HEK293 (cell line): ENCODE results near the gene C3orf52.

Source experiments
- CTCF ChIA-PET: fragments of 350-600 bp; formaldehyde crosslinking; extraction: SDS; loops from one replicate; lab custom pipeline; 2021; ENCODE audit warnings: antibody characterized with exemption; lab: Yijun Ruan, JAX
- POLR2A ChIA-PET: fragments of 300-600 bp; formaldehyde crosslinking; extraction: SDS; loops from one replicate; lab custom pipeline; 2020; ENCODE audit warnings: antibody characterized with exemption, inconsistent platforms; lab: Yijun Ruan, JAX
- H3K27ac ChIP-seq: fragments of 200-500 bp; sonication (Bioruptor generic); 2 replicates; pipeline ENCODE4 v1.5.1; 2014; ENCODE audit warnings: low read depth, low read length, control low read depth, inconsistent platforms; ENCODE audit errors: extremely low read depth
- H3K36me3 ChIP-seq, 2 experiments: fragments of 200-500 bp in 1 of 2; sonication (Bioruptor generic) in 1 of 2; 1 replicate in 1 of 2; 2 replicates in 1 of 2; pipeline ENCODE4 v1.5.1; 2014 to 2017; ENCODE audit warnings: inconsistent platforms in 2 of 2, low read length in 2 of 2; ENCODE audit not compliant: control insufficient read depth in 2 of 2, insufficient read depth in 1 of 2
- H3K4me1 ChIP-seq: fragments of 200-500 bp; sonication (Bioruptor generic); 2 replicates; pipeline ENCODE4 v1.5.1; 2014; ENCODE audit warnings: mild to moderate bottlenecking, low read length, inconsistent platforms; ENCODE audit not compliant: control insufficient read depth, insufficient read depth
- H3K4me3 ChIP-seq: 2 replicates; pipeline ENCODE4 v1.5.1; 2011; ENCODE audit warnings: low read depth, mild to moderate bottlenecking, control low read depth, low read length, moderate library complexity
- H3K9me3 ChIP-seq: fragments of 200-500 bp; sonication (Bioruptor generic); 2 replicates; pipeline ENCODE4 v1.5.1; 2014; ENCODE audit warnings: low read depth, low read length, inconsistent platforms; ENCODE audit not compliant: control insufficient read depth, insufficient read depth
- KLF10 ChIP-seq: fragments of 450-650 bp; IDR thresholded peaks from 2 replicates; pipeline ENCODE4 v1.5.1; 2018; ENCODE audit warnings: missing biosample characterization, mild to moderate bottlenecking, missing genetic modification characterization
- MEIS1 ChIP-seq: sonication (generic); formaldehyde crosslinking; IDR thresholded peaks from 2 replicates; pipeline ENCODE4 v1.8.1; 2022; ENCODE audit warnings: missing genetic modification reagents, mild to moderate bottlenecking, borderline replicate concordance
- MYNN ChIP-seq: fragments of 450-650 bp; formaldehyde crosslinking; IDR thresholded peaks from 2 replicates; pipeline ENCODE4 v1.5.1; 2016; ENCODE audit warnings: missing biosample characterization, missing genetic modification characterization, borderline replicate concordance
- MZF1 ChIP-seq: fragments of 450-650 bp; formaldehyde crosslinking; IDR thresholded peaks from 2 replicates; pipeline ENCODE4 v1.5.1; 2017; ENCODE audit warnings: missing biosample characterization, missing genetic modification characterization, borderline replicate concordance
- OSR2 ChIP-seq: fragments of 450-650 bp; formaldehyde crosslinking; IDR thresholded peaks from 2 replicates; pipeline ENCODE4 v1.5.1; 2016; ENCODE audit warnings: missing biosample characterization, missing genetic modification characterization
- PATZ1 ChIP-seq: fragments of 450-650 bp; formaldehyde crosslinking; IDR thresholded peaks from 2 replicates; pipeline ENCODE4 v1.5.1; 2016; ENCODE audit warnings: missing biosample characterization, missing genetic modification characterization
- PRDM10 ChIP-seq: fragments of 450-650 bp; formaldehyde crosslinking; IDR thresholded peaks from 2 replicates; pipeline ENCODE4 v1.5.1; 2016; ENCODE audit warnings: missing biosample characterization, missing genetic modification characterization
- TRIM28 ChIP-seq: IDR thresholded peaks from 2 replicates; pipeline ENCODE4 v1.6.1; 2011; ENCODE audit warnings: low read length, control low read depth, borderline replicate concordance
- ZBTB20 ChIP-seq: fragments of 450-650 bp; formaldehyde crosslinking; IDR thresholded peaks from 2 replicates; pipeline ENCODE4 v1.5.1; 2016; ENCODE audit warnings: missing biosample characterization, missing genetic modification characterization
- ZBTB21 ChIP-seq: fragments of 450-650 bp; formaldehyde crosslinking; IDR thresholded peaks from 2 replicates; pipeline ENCODE4 v1.5.1; 2017; ENCODE audit warnings: missing biosample characterization, missing genetic modification characterization
- ZNF169 ChIP-seq: fragments of 450-650 bp; formaldehyde crosslinking; IDR thresholded peaks from 2 replicates; pipeline ENCODE4 v1.5.1; 2016; ENCODE audit warnings: missing biosample characterization, missing genetic modification characterization
- ZNF2 ChIP-seq: fragments of 450-650 bp; formaldehyde crosslinking; IDR thresholded peaks from 2 replicates; pipeline ENCODE4 v1.5.1; 2016; ENCODE audit warnings: missing biosample characterization, missing genetic modification characterization
- ZNF23 ChIP-seq: fragments of 450-650 bp; formaldehyde crosslinking; IDR thresholded peaks from 2 replicates; pipeline ENCODE4 v1.5.1; 2016; ENCODE audit warnings: missing biosample characterization, missing genetic modification characterization, borderline replicate concordance
- ZNF302 ChIP-seq: fragments of 450-650 bp; formaldehyde crosslinking; IDR thresholded peaks from 2 replicates; pipeline ENCODE4 v1.5.1; 2016; ENCODE audit warnings: missing biosample characterization, missing genetic modification characterization, low read depth
- ZNF335 ChIP-seq: fragments of 450-650 bp; formaldehyde crosslinking; conservative IDR thresholded peaks from 2 replicates; pipeline ENCODE4 v1.5.1; 2016; ENCODE audit warnings: missing biosample characterization, missing genetic modification characterization
- ZNF341 ChIP-seq: fragments of 450-650 bp; formaldehyde crosslinking; IDR thresholded peaks from 2 replicates; pipeline ENCODE4; 2016; ENCODE audit warnings: low read depth, missing biosample characterization, missing genetic modification characterization
- ZNF501 ChIP-seq: fragments of 450-650 bp; formaldehyde crosslinking; IDR thresholded peaks from 2 replicates; pipeline ENCODE4 v1.5.1; 2016; ENCODE audit warnings: missing biosample characterization, missing genetic modification characterization
- ZNF580 ChIP-seq: fragments of 450-650 bp; formaldehyde crosslinking; IDR thresholded peaks from 2 replicates; pipeline ENCODE4 v1.5.1; 2016; ENCODE audit warnings: missing biosample characterization, missing genetic modification characterization
- ZNF704 ChIP-seq: fragments of 450-650 bp; formaldehyde crosslinking; IDR thresholded peaks from 2 replicates; pipeline ENCODE4 v1.5.1; 2016; ENCODE audit warnings: missing biosample characterization, missing genetic modification characterization
- ZSCAN18 ChIP-seq: fragments of 450-650 bp; formaldehyde crosslinking; IDR thresholded peaks from 2 replicates; pipeline ENCODE4 v1.5.1; 2016; ENCODE audit warnings: missing biosample characterization, missing genetic modification characterization
- TF ChIP-seq, protein P1 (sequence below): fragments of 450-650 bp; formaldehyde crosslinking; IDR thresholded peaks from 2 replicates; pipeline ENCODE4 v1.5.1; 2017; ENCODE audit warnings: missing biosample characterization, mild to moderate bottlenecking, missing genetic modification characterization, moderate library complexity
- TF ChIP-seq, protein P2 (sequence below): fragments of 450-650 bp; formaldehyde crosslinking; IDR thresholded peaks from 2 replicates; pipeline ENCODE4 v1.5.1; 2017; ENCODE audit warnings: missing biosample characterization, missing genetic modification characterization

The C3orf52 gene

GRCh38 chr3:112074616-112075497, 11.3 kb upstream of the C3orf52 start:
- Histone ChIP-seq H3K27ac (peak overlapping the region; percentile 29; the same call in 1 of the 2 replicates), H3K4me1 (no peaks in the 10 kb centered on the region), H3K4me3 (no peak overlapping the region; the same call in 1 of the 2 replicates), H3K36me3 (no peaks in the 10 kb centered on the region), H3K9me3 (no peaks in the 10 kb centered on the region)
- CTCF ChIA-PET: no interaction called here
- POLR2A ChIA-PET: no interaction called here
- no peak for TF ChIP-seq ZSCAN18 (tag by site-specific recombination)
- no peak for TF ChIP-seq ZNF704
- no peak for TF ChIP-seq ZNF580
- TF ChIP-seq PATZ1 (tag by site-specific recombination): no peak
- peak; percentile 22; the same call in 1 of the 2 replicates for TF ChIP-seq KLF10
- no peak for TF ChIP-seq MEIS1 (CRISPR knock-in tag)
- TF ChIP-seq ZNF2 (tag by site-specific recombination): 0 out of 2 replicates have a peak, but pooled peaks have one; percentile 25
- peak; percentile 67 for TF ChIP-seq PRDM10 (tag by site-specific recombination)
- TF ChIP-seq MYNN (tag by site-specific recombination): no peak
- TF ChIP-seq, protein P1, sequence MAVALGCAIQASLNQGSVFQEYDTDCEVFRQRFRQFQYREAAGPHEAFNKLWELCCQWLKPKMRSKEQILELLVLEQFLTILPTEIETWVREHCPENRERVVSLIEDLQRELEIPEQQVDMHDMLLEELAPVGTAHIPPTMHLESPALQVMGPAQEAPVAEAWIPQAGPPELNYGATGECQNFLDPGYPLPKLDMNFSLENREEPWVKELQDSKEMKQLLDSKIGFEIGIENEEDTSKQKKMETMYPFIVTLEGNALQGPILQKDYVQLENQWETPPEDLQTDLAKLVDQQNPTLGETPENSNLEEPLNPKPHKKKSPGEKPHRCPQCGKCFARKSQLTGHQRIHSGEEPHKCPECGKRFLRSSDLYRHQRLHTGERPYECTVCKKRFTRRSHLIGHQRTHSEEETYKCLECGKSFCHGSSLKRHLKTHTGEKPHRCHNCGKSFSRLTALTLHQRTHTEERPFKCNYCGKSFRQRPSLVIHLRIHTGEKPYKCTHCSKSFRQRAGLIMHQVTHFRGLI (tag by site-specific recombination): peak; percentile 68; the same call in 1 of the 2 replicates
- no peak for TF ChIP-seq ZNF23 (tag by site-specific recombination)
- no peak for TF ChIP-seq ZNF169 (tag by site-specific recombination)
- TF ChIP-seq ZBTB20 (tag by site-specific recombination): peak; percentile 86
- TF ChIP-seq OSR2 (tag by site-specific recombination): peak; percentile 41; the same call in 1 of the 2 replicates
- TF ChIP-seq, protein P2, sequence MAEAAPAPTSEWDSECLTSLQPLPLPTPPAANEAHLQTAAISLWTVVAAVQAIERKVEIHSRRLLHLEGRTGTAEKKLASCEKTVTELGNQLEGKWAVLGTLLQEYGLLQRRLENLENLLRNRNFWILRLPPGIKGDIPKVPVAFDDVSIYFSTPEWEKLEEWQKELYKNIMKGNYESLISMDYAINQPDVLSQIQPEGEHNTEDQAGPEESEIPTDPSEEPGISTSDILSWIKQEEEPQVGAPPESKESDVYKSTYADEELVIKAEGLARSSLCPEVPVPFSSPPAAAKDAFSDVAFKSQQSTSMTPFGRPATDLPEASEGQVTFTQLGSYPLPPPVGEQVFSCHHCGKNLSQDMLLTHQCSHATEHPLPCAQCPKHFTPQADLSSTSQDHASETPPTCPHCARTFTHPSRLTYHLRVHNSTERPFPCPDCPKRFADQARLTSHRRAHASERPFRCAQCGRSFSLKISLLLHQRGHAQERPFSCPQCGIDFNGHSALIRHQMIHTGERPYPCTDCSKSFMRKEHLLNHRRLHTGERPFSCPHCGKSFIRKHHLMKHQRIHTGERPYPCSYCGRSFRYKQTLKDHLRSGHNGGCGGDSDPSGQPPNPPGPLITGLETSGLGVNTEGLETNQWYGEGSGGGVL: 0 out of 2 replicates have a peak, but pooled peaks have one; percentile 23
- peak; percentile 89 for TF ChIP-seq ZNF341 (tag by site-specific recombination)
- TF ChIP-seq ZBTB21 (tag by site-specific recombination): no peak
- TF ChIP-seq ZNF335 (tag by site-specific recombination): peak; percentile 26; the same call in 1 of the 2 replicates
- TF ChIP-seq MZF1 (tag by site-specific recombination): no peak
- peak; percentile 83; the same call in 1 of the 2 replicates for TF ChIP-seq TRIM28
- no peak for TF ChIP-seq ZNF501 (tag by site-specific recombination)
- TF ChIP-seq ZNF302: no peak
